Vagina (tissue), 2 donors: Measurements from ENCODE around the gene VCP.

Experiments used
- CTCF ChIP-seq, 3 experiments: fragments of 450-650 bp in 2 of 3; fragments of 200-600 bp in 1 of 3; sonication (generic) in 1 of 3; IDR thresholded peaks; one replicate each; pipeline ENCODE4 v1.5.1; 2017 to 2019; ENCODE audit warnings: antibody characterized with exemption in 3 of 3, mild to moderate bottlenecking in 2 of 3, moderate library complexity in 2 of 3
- POLR2A ChIP-seq, 2 donors: fragments of 450-650 bp; IDR thresholded peaks; one replicate each; pipeline ENCODE4 v1.6.1; 2017; ENCODE audit warnings: antibody characterized with exemption in 2 of 2, mild to moderate bottlenecking in 2 of 2, moderate library complexity in 2 of 2
- POLR2AphosphoS5 ChIP-seq, 2 donors: sonication (generic); formaldehyde crosslinking; IDR thresholded peaks; one replicate each; pipeline ENCODE4 v1.9.0; 2017; ENCODE audit warnings: antibody characterized with exemption in 2 of 2, mild to moderate bottlenecking in 2 of 2, low read depth in 1 of 2; ENCODE audit not compliant: insufficient read depth in 1 of 2

DNA sequence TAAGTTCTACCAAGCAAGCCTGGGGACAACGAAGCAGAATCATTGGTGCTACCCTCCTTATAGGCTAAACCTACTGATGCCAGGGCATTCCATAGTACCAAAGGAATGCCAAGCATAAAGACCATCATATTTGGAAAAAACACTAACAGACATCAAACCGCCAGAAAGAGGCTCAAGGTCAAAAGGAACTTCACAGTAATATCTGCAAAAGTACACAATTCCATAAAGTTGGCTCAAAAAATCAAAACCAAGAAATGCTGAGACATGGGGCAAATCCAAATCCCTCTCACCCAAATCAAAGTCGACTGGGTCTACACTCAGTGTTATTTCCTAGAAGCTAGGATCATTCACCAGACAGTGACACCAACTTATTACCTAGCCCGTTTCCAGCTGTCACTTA is 3.4 kb downstream of the VCP start:
- TF ChIP-seq POLR2A (IDR thresholded peaks at IDR 0.05) (no peak), CTCF (IDR thresholded peaks at IDR 0.05) (no peak), POLR2AphosphoS5 (IDR thresholded peaks at IDR 0.05; ENCODE audit: insufficient read depth in 1 of 2, low read depth in 1 of 2) (no peak)
